HG03064 (cell line): ENCODE measurements around the gene SMAD3.
"Not testable (repeated sequence)": the region's sequence is repeated elsewhere in the genome, so short reads cannot be mapped to it uniquely, and the experiment has no call there.

Experiments used
- ATAC-seq: cut with Tn5 transposase; IDR thresholded peaks from one replicate; pipeline ENCODE4 v1.9.1; 2021; ENCODE audit warnings: low read depth; ENCODE audit not compliant: unreplicated experiment

SMAD3 gene

DNA sequence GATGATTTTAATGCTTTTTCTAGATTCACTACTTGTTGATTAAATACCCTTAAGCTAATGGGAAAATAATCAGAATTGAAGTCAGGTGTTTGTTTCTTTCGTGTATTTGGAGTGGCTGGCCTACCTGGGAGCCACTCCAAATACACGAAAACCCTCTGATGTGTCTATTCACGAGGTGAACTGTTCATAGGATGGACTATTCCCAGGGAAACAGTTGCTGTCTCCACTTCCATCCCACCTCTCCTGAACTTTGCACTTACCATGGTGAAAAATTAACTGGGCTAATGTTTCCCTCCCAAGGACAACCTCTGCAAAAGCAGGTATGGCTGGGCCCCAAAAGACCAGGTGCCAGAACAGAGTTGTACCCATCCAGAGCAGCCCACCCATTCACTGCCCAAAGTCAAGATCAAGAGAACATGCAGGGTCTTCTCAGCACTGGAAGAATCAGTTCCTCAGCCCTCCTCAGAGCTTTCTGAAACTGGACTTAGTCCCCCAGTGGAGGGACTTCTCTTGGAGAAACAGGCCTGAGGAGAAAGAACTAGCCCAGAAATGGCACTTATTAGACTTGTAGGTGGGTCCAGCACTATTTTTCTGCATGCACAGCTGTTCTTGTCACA, 2.9 kb upstream of the SMAD3 start:
- no peak for ATAC-seq

GRCh38 chr15:67063689-67064606, 1.5 kb upstream of the SMAD3 start:
- no peak for ATAC-seq

DNA sequence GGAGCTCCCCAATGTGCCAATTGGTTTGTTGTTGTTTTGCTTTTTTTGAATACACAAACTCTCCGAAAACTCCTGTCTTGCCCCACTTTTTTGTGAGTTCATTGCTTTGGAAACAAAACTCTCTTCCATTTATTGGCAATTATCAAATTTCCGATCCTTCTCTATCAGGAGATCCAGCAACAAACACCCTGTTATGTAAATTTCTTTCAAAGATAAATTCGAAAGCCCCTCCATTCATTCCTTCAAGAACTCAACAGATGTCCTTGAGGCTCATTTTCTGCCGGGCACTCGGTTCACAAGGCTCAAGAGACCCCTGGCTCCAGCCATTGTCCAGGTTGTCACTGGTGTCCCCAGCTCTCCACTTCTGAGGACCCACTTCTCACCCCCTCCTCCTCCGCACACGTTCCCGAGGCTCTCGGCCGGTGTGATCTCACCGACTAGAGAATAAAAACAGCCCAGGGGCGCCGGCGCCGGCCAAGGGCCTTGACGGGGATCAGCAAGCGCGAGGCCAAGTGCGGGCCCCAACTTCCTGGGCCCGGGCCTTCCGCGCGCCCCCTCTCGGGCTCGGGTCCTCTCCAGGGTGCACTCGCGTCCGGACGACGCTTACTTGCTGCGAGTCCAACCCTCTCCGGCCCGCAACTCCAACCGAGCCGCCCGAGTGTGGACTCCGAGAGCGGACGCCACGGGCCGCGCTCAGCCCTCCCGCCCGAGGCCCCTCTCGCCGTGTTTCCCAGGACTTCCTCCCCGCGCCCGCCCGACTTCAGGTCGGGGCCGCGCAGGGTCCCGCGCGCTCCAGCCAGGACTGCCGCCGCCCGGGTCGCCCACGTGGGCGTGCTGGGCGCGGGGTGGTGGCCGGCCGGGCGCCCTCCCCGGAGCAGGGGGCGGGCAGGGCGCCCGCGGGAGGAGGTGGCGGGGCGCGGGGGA, 533 bp upstream of the SMAD3 start:
- no peak for ATAC-seq

DNA sequence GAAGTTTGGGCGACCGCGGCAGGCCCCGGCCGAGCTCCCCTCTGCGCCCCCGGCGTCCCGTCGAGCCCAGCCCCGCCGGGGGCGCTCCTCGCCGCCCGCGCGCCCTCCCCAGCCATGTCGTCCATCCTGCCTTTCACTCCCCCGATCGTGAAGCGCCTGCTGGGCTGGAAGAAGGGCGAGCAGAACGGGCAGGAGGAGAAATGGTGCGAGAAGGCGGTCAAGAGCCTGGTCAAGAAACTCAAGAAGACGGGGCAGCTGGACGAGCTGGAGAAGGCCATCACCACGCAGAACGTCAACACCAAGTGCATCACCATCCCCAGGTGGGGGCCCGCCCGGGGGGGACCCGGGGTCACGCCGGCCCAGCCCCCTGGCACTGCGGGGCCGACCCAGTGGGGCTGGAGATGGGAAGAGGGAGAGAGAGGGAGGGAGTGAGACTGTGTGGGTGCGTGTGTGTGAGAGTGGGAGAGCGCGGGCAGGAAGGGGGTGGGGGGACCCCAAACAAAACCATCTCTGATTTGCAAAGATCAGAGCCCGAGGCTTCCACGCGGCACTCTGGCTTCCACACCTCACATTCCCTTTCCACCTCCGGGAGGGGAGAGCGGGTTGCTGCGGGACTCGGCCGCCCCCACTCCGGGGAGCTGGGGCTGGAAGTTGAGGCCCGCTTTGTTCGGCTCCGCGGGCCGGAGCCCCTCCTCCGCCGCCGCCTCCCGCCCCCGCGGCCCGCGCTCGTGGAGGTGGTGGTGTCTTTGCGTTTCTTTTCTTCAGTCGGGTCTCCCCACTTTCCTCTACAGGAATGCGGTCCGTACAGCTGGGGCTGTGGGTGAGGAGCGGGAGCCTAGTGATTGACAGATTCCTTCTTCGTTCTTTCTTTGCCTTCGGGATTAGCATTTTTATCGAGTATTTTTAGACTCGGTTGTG, 898 bp downstream of the SMAD3 start:
- no peak for ATAC-seq

DNA sequence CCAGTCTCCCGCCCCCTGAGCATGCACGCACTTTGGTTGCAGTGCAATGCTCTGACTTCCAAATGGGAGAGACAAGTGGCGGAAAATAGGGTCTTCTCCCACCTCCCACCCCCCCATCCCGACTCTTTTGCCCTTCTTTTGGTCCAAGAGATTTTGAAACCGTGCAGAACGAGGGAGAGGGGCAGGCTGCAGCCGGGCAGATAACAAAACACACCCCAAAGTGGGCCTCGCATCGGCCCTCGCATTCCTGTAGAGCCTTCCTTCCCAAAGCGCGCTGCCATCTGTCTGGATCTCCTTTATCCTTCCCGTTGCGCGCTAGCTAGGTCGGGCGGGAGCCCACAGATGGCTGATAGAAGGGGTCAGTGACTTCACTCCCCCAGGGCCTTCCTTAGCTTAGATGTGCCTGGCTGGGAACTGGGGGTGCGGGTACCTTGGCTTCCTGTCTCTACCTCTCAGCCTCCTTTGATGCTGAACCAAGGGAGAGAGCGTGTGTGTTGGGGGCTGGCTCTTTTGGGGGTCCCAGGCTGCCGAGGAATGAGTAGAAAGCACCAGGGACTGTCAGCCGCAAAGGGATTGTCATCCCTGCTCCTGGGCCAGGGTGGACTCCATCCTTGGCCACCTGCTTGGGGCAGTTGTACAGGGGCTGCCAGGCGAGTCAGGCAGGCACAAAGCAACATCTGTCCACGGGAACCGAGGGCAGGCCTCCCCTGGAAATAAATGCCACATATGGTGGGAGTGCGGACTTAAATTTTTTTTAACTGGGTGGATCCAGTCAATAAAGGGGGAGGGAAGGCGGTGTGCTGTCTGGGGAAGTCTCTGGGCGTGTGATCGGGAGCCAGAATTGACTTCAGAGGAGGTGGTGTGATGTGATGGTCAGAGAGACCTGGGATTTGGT, 1.8 kb downstream of the SMAD3 start:
- no peak for ATAC-seq

- ATAC-seq = no peak
These were observed 2.6 kb downstream of the SMAD3 start for GRCh38 chr15:67067930-67068551.

- no peak for ATAC-seq
These were observed 3.5 kb downstream of the SMAD3 start for GRCh38 chr15:67068710-67069400.

GRCh38 chr15:67070150-67070549, 4.7 kb downstream of the SMAD3 start:
- ATAC-seq = no peak

- ATAC-seq = no peak
These were observed 5.7 kb downstream of the SMAD3 start for GRCh38 chr15:67070892-67071664.

DNA sequence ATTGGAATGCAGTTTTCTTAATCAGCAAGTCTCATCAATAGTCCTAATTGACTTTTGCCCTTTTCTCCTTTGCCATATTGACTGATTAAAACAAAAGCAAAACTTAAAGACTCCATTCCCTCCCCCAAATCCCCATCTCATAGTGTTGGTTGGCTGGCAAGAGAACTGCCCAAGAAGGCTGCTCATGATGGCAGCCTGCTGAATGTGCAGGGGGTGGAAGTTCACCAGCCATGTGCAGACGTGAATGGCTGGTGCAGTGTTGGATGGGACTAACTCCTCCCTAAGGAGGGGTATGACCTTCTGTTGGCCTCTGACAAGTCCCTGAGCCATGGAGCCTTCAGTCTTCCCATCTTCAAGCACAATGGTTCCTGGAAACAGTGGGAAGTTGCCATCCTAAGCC, 7.0 kb downstream of the SMAD3 start:
- ATAC-seq = no peak

GRCh38 chr15:67072958-67073357, 7.6 kb downstream of the SMAD3 start:
- no peak for ATAC-seq

- ATAC-seq = no peak
These were observed 9.5 kb downstream of the SMAD3 start for GRCh38 chr15:67074886-67075229.

DNA sequence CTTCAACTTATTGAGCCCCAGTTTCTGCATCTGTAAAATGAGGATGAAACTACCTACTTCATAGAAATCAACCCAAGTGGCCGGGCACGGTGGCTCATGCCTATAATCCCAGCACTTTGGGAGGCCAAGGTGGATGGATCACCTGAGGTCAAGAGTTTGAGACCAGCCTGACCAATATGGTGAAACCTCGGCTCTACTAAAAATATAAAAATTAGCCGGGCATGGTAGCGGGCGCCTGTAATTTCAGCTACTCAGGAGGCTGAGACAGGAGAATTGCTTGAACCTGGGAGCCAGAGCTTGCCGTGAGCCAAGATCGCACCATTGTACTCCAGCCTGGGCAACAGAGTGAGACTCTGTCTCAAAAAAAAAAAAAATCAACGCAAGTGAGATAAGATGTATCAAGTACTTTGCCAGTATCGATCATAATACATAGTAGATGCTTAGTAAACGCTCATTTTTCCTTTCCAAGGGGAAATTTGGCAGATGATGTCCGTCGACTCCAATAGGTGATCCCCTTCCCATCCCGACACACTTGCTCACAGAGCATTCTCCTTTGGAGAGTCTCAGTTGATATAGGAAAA, 10.2 kb downstream of the SMAD3 start:
- not testable (repeated sequence) for ATAC-seq

- ATAC-seq = no peak
These were observed 10.9 kb downstream of the SMAD3 start for GRCh38 chr15:67076147-67076843.

DNA sequence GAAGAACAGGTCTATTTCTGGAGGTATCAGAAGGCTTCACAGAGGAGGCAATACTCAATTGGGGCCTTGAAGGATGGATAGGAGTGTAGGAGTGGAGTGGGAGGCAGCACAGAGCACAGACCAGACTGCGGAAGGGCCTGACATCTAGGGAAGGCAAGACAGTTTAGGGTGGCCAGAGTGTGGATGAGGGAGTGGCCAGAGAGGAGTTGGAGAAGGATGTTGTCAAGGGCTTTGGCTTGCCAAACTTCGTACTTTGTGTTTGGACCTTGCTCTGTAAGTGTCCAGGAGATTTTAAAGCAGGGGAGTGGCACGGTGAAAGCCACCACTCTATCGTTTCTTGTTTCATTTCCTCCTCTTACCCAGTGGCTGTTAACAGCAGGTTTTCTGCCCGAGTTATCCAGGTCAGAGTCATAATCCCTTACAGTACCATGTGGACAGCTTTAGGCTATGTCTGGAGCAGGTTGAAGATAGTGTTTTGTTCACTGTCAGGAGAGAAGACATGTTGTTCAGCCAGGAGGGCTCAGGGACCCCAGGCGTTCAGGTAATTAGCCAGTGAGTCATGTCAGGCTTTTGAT, 12.3 kb downstream of the SMAD3 start:
- ATAC-seq = no peak

DNA sequence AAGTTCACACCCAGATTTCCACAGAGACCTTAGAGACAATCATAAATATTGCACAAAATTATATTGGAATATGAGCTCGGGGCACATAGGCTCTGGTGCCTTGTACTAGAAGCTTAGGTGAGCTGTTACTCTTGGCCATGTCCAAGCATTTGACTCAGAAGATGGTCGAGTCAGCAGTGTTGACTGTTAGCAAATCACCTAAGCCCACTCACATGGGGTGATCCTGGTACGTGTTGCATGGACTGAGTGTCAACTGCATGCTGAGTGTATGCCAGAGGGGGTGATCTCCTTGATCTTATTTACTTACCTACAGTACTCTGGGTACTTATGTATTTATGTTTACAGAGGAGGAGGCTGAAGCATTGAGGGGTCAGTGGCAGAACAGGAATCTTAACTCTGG, 14.0 kb downstream of the SMAD3 start:
- no peak for ATAC-seq
